Measurements from ENCODE around the gene GUCY2D.

Gene GUCY2D

DNA sequence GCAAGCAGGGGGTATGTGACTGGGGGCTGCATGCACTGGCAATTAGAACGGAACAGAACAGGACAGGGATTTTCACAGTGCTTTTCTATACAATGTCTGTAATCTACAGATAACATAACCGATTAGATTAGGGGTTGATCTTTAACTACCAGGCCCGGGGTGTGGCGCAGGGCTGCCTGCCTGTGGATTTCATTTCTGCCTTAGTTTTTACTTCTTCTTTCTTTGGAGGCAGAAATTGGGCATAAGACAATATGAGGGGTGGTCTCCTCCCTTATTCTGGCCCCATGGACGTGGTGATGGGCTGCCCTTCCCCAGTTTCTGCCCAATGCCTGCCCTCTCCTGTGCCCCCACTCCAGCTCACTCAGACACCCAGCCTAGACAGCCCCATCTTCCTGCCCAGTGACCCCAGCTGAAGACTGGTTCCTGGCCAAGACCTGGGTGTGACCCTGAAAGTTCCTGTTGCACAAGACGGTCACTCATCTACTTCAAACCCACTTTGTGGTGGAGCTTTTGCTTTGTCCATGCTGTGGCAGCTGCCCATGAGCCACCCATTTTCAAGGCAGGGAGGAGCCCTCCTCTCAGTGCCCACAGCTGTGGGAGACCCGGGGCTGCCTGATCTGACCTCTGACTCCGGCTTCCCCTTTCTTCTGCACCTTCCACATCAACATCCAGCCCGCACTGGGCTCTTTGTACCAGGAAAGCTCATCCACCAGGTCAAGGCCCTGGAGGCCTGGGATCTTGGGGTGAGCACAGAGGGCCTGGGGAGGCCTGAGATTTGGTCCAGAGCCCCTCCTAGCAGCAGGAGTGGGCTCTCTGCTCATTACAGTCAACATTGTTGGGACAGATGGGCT lies 66.5 kb downstream of the GUCY2D start:
- TF ChIP-seq EZH2phosphoT487 (IDR thresholded peaks at IDR 0.05; ENCODE audit: borderline replicate concordance) (no peak), CTCF (conservative IDR thresholded peaks at IDR 0.05; ENCODE audit: low read length) (no peak)
- H3K9ac ChIP-seq (ENCODE audit: low read depth, low read length, poor library complexity, severe bottlenecking), result no peak overlapping the region
- H3K4me1 ChIP-seq (ENCODE audit: insufficient read depth, low read length, poor library complexity, severe bottlenecking), result no peaks in the 10 kb centered on the region
- no peaks in the 10 kb centered on the region for H3K79me2 ChIP-seq (ENCODE audit: insufficient read depth, low read length)
- H2AFZ ChIP-seq (ENCODE audit: low read length), result no peak overlapping the region
- H3K4me2 ChIP-seq (ENCODE audit: low read depth, low read length, poor library complexity, severe bottlenecking), result no peak overlapping the region
- H3K9me2 ChIP-seq (replicated peaks; ENCODE audit: low read depth, low read length), result no peaks in the 10 kb centered on the region
- no peaks in the 10 kb centered on the region for H3K9me3 ChIP-seq (ENCODE audit: insufficient read depth, low read depth, low read length)
- no peaks in the 10 kb centered on the region for H3F3A ChIP-seq (ENCODE audit: low read depth)
- H3K27me3 ChIP-seq (ENCODE audit: insufficient read depth, low read length, poor library complexity, severe bottlenecking), result peaks cover under 1% of the 10 kb centered on the region
- no peaks in the 10 kb centered on the region for H3K36me3 ChIP-seq (ENCODE audit: insufficient read depth, low read length)
- H4K20me1 ChIP-seq (ENCODE audit: insufficient read depth, low read length, poor library complexity, severe bottlenecking), result no peaks in the 10 kb centered on the region
- H3K4me3 ChIP-seq (ENCODE audit: low read length, poor library complexity, severe bottlenecking), result no peak overlapping the region

DNA sequence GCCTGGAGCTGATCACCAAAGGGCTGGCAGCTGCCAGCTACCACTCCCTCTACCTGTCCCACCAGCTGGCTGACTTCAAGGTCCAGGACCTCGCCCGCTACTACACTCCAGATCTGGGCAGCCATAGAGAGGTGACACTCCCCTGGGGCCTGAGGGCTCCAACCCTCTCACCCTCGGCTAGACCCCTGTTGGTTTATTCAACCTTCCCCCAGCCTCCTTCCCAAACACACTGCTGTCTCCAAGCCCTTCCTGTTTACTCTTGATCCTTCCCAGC lies 67.1 kb downstream of the GUCY2D start:
- H3K79me2 ChIP-seq (ENCODE audit: insufficient read depth, low read length), result no peaks in the 10 kb centered on the region
- H3K4me3 ChIP-seq (ENCODE audit: low read length, poor library complexity, severe bottlenecking), result no peak overlapping the region
- no peaks in the 10 kb centered on the region for H3F3A ChIP-seq (ENCODE audit: low read depth)
- H3K36me3 ChIP-seq (ENCODE audit: insufficient read depth, low read length), result no peaks in the 10 kb centered on the region
- H3K9me2 ChIP-seq (replicated peaks; ENCODE audit: low read depth, low read length), result no peaks in the 10 kb centered on the region
- TF ChIP-seq EZH2phosphoT487 (IDR thresholded peaks at IDR 0.05; ENCODE audit: borderline replicate concordance), result no peak
- no peak for TF ChIP-seq CTCF (conservative IDR thresholded peaks at IDR 0.05; ENCODE audit: low read length)
- no peak overlapping the region for H3K9ac ChIP-seq (ENCODE audit: low read depth, low read length, poor library complexity, severe bottlenecking)
- no peaks in the 10 kb centered on the region for H3K4me1 ChIP-seq (ENCODE audit: insufficient read depth, low read length, poor library complexity, severe bottlenecking)
- no peaks in the 10 kb centered on the region for H3K9me3 ChIP-seq (ENCODE audit: insufficient read depth, low read depth, low read length)
- no peak overlapping the region for H2AFZ ChIP-seq (ENCODE audit: low read length)
- no peak overlapping the region for H3K4me2 ChIP-seq (ENCODE audit: low read depth, low read length, poor library complexity, severe bottlenecking)
- no peaks in the 10 kb centered on the region for H4K20me1 ChIP-seq (ENCODE audit: insufficient read depth, low read length, poor library complexity, severe bottlenecking)
- H3K27me3 ChIP-seq (ENCODE audit: insufficient read depth, low read length, poor library complexity, severe bottlenecking), result peaks cover 6% of the 10 kb centered on the region

Data from Loucy (cell line).